ENCODE data around the gene RPL41. TPM values are rescaled to one million over a fixed set of nuclear protein-coding genes. Genes with fewer than 3 reads are reported as not detected.

The RPL41 gene
- total and polyA plus RNA-seq, 9 of the 15 experiments (the other 6 are each of a cell fraction or from before 2014, with no cell fraction given), result 3,403 to 11,276 (median 5,604) TPM

GRCh38 chr12:56107242-56107641, 9.2 kb upstream of the RPL41 start (continued):
- TF ChIP-seq TCF3 (CRISPR knock-in tag; IDR thresholded peaks at IDR 0.05) (peak; percentile 75), TEAD2 (tag; IDR thresholded peaks at IDR 0.05) (no peak), RBFOX2 (IDR thresholded peaks at IDR 0.05; ENCODE audit: low read depth, low read length) (0 out of 2 replicates have a peak, but pooled peaks have one; percentile 29), GATAD2A (IDR thresholded peaks at IDR 0.05) (no peak), SIN3A (IDR thresholded peaks at IDR 0.05; ENCODE audit: borderline replicate concordance in 2 of 2, control insufficient read depth in 1 of 2, low read depth in 2 of 2, low read length in 2 of 2) (no peak), SOX6 (IDR thresholded peaks at IDR 0.05) (peak; percentile 62; the same call in 1 of the 2 replicates), HINFP (tag; conservative IDR thresholded peaks at IDR 0.05; ENCODE audit: low read depth) (no peak), CBFA2T3 (IDR thresholded peaks at IDR 0.05) (peak; percentile 90), FOSL1 (tag; conservative IDR thresholded peaks at IDR 0.05) (peak; percentile 52; the same call in 1 of the 2 replicates), TCF7L2 (IDR thresholded peaks at IDR 0.05; ENCODE audit: low read depth, low read length) (no peak), SP2 (IDR thresholded peaks at IDR 0.05; ENCODE audit: extremely low read depth, low read depth, low read length, poor library complexity, severe bottlenecking) (no peak), ZNF175 (CRISPR knock-in tag; IDR thresholded peaks at IDR 0.05; ENCODE audit: low read depth) (no peak), PREB (CRISPR knock-in tag; IDR thresholded peaks at IDR 0.05) (no peak), FUS (optimal IDR thresholded peaks at IDR 0.05; ENCODE audit: low read depth, low read length) (no peak), ZNF282 (CRISPR knock-in tag; IDR thresholded peaks at IDR 0.05) (no peak), CBX3 (IDR thresholded peaks at IDR 0.05; ENCODE audit: borderline replicate concordance in 1 of 2, low read length in 2 of 2) (no peak), ZBTB17 (CRISPR knock-in tag; IDR thresholded peaks at IDR 0.05) (no peak), TFAP4 (CRISPR knock-in tag; IDR thresholded peaks at IDR 0.05; ENCODE audit: borderline replicate concordance) (0 out of 2 replicates have a peak, but pooled peaks have one; percentile 9)

Data from K562 (cell line).